IMR-90 (cell line): ENCODE results near the gene KRT73. TPM values are rescaled to one million over a fixed set of nuclear protein-coding genes. Genes with fewer than 3 reads are reported as not detected.

Experiments
- ATAC-seq: fragments of 200-7000 bp; cut with Tn5 transposase; 2 replicates; pipeline ENCODE4 v1.9.1; 2020; ENCODE audit warnings: low read depth, mild to moderate bottlenecking, moderate library complexity
- BruUV-seq: library from RNA; stranded (reverse); fragments of 400-500 nt; replicated peaks from 2 replicates; lab custom pipeline; 2021; lab: Mats Ljungman, UMichigan
- CTCF ChIA-PET: fragments of 300-600 bp; formaldehyde crosslinking; extraction: SDS; loops from one replicate; lab custom pipeline; 2021; ENCODE audit warnings: antibody characterized with exemption; lab: Yijun Ruan, JAX
- POLR2A ChIA-PET: fragments of 300-600 bp; sonication (Branson Sonifier 250); formaldehyde crosslinking; loops from one replicate; lab custom pipeline; 2022; ENCODE audit warnings: antibody characterized with exemption; ENCODE audit not compliant: unreplicated experiment; lab: Charles Lee
- DNase-seq: peaks from one replicate; pipeline ENCODE4 v3.0.0; 2013
- H2AFZ ChIP-seq: replicated peaks from 2 replicates; pipeline ENCODE3; 2013; ENCODE audit warnings: low read length, mild to moderate bottlenecking; ENCODE audit not compliant: poor library complexity
- H2AK5ac ChIP-seq: 2 replicates; pipeline ENCODE4 v1.6.1; 2013; ENCODE audit warnings: low read depth, low read length, inconsistent platforms
- H2AK9ac ChIP-seq: replicated peaks from 2 replicates; pipeline ENCODE3; 2013; ENCODE audit warnings: mild to moderate bottlenecking, low read depth, low read length, moderate library complexity; ENCODE audit not compliant: poor library complexity
- H2BK120ac ChIP-seq: 2 replicates; pipeline ENCODE4 v1.6.1; 2013; ENCODE audit warnings: low read depth, low read length, inconsistent platforms
- H2BK15ac ChIP-seq: 3 replicates; pipeline ENCODE4 v1.6.1; 2013; ENCODE audit warnings: low read depth, low read length, inconsistent platforms
- H2BK20ac ChIP-seq: 2 replicates; pipeline ENCODE4 v1.6.1; 2013; ENCODE audit warnings: low read depth, mild to moderate bottlenecking, inconsistent platforms, low read length, moderate library complexity
- H2BK5ac ChIP-seq: 2 replicates; pipeline ENCODE4 v1.6.1; 2013; ENCODE audit warnings: mild to moderate bottlenecking, low read depth, low read length, inconsistent platforms; ENCODE audit not compliant: poor library complexity, severe bottlenecking
- H3K14ac ChIP-seq: replicated peaks from 2 replicates; pipeline ENCODE4 v1.6.1; 2013; ENCODE audit warnings: low read depth, low read length, inconsistent platforms
- H3K18ac ChIP-seq: 2 replicates; pipeline ENCODE4 v1.6.1; 2013; ENCODE audit warnings: low read depth, low read length, control low read depth
- H3K23ac ChIP-seq: 2 replicates; pipeline ENCODE4 v1.6.1; 2013; ENCODE audit warnings: low read depth, low read length, inconsistent platforms
- H3K27ac ChIP-seq: 2 replicates; pipeline ENCODE4 v1.5.1; 2013; ENCODE audit warnings: mild to moderate bottlenecking, control low read depth, low read length; ENCODE audit not compliant: insufficient read depth
- H3K27me3 ChIP-seq: 2 replicates; pipeline ENCODE4 v1.6.1; 2013; ENCODE audit warnings: low read length; ENCODE audit not compliant: control insufficient read depth, insufficient read depth
- H3K36me3 ChIP-seq: 2 replicates; pipeline ENCODE4 v1.6.1; 2013; ENCODE audit warnings: low read length, mixed read lengths; ENCODE audit not compliant: control insufficient read depth, insufficient read depth
- H3K4ac ChIP-seq: 2 replicates; pipeline ENCODE4 v1.6.1; 2013; ENCODE audit warnings: low read depth, low read length, inconsistent platforms
- H3K4me1 ChIP-seq: 2 replicates; pipeline ENCODE4 v1.6.1; 2013; ENCODE audit warnings: low read length, mixed read lengths; ENCODE audit not compliant: control insufficient read depth, insufficient read depth
- H3K4me2 ChIP-seq: 2 replicates; pipeline ENCODE4 v1.6.1; 2013; ENCODE audit warnings: low read depth, mild to moderate bottlenecking, control low read depth, low read length, moderate library complexity
- H3K4me3 ChIP-seq: 2 replicates; pipeline ENCODE4 v1.5.1; 2013; ENCODE audit warnings: low read depth, mild to moderate bottlenecking, control low read depth, low read length, moderate library complexity; ENCODE audit not compliant: insufficient read depth
- H3K56ac ChIP-seq: 2 replicates; pipeline ENCODE4 v1.6.1; 2013; ENCODE audit warnings: low read length, inconsistent platforms; ENCODE audit not compliant: insufficient read depth; ENCODE audit errors: extremely low read depth
- H3K79me1 ChIP-seq, 2 experiments: 2 replicates each; pipeline ENCODE4 v1.6.1; 2013; ENCODE audit warnings: low read length in 2 of 2, inconsistent platforms in 1 of 2, low read depth in 1 of 2
- H3K9ac ChIP-seq: 2 replicates; pipeline ENCODE4 v1.6.1; 2013; ENCODE audit warnings: low read depth, low read length, control low read depth
- H3K9me1 ChIP-seq: 2 replicates; pipeline ENCODE4 v1.6.1; 2013; ENCODE audit warnings: low read length, inconsistent platforms; ENCODE audit not compliant: insufficient read depth
- H3K9me3 ChIP-seq: 2 replicates; pipeline ENCODE4 v1.6.1; 2013; ENCODE audit warnings: low read length; ENCODE audit not compliant: control insufficient read depth, insufficient read depth
- H4K20me1 ChIP-seq: 2 replicates; pipeline ENCODE4 v1.6.1; 2013; ENCODE audit warnings: low read length, inconsistent platforms; ENCODE audit not compliant: insufficient read depth
- H4K5ac ChIP-seq: 2 replicates; pipeline ENCODE4 v1.6.1; 2013; ENCODE audit warnings: mild to moderate bottlenecking, low read depth, low read length, control low read depth
- H4K8ac ChIP-seq, 2 experiments: 2 replicates each; pipeline ENCODE4 v1.6.1; 2013; ENCODE audit warnings: low read depth in 2 of 2, low read length in 2 of 2, control low read depth in 1 of 2, inconsistent platforms in 1 of 2
- H4K91ac ChIP-seq: 2 replicates; pipeline ENCODE4 v1.6.1; 2013; ENCODE audit warnings: low read depth, low read length, inconsistent platforms; ENCODE audit not compliant: insufficient read depth
- BHLHE40 ChIP-seq: fragments of 150-350 bp; IDR thresholded peaks from 2 replicates; pipeline ENCODE4 v1.6.1; 2016; ENCODE audit warnings: mild to moderate bottlenecking, low read depth, low read length
- NFE2L2 ChIP-seq: fragments of 150-350 bp; IDR thresholded peaks from 2 replicates; pipeline ENCODE4 v1.6.1; 2016; ENCODE audit warnings: low read depth, mild to moderate bottlenecking, low read length
- WGBS, 2 experiments: methylation state at CpG; one replicate each; pipeline versions ENCODE4 v1.1.5 to v1.1.7; 2013; ENCODE audit warnings: missing lambda C conversion rate in 2 of 2; ENCODE audit not compliant: insufficient read length in 1 of 2; ENCODE audit errors: extremely low coverage in 2 of 2; 5-methylcytosine and 5-hydroxymethylcytosine counted together
- dilution Hi-C: fragments of 300-500 bp; cut with HindIII; formaldehyde crosslinking; loops from one replicate; pipeline ENCODE4 v1.14.3; 2018; ENCODE audit warnings: low sequenced_read_pairs; ENCODE audit not compliant: unreplicated experiment
- in situ Hi-C: fragments of 300-500 bp; cut with MboI; formaldehyde crosslinking; loops from 3 replicates; pipeline ENCODE4 v1.14.3; 2019; ENCODE audit warnings: low sequenced_read_pairs, inconsistent platforms, mixed read lengths
- intact Hi-C: fragments of 100-400 bp; cut with micrococcal nuclease; formaldehyde crosslinking; loops from 2 replicates; pipeline ENCODE4 v1.10.0; 2022
- polyA plus RNA-seq, 3 experiments: library from polyadenylated mRNA; depleted of rRNA; stranded (reverse); fragments of >200 nt; gene quantifications; 2 replicates each; pipeline ENCODE4 v1.2.3, GENCODE V29; 2012; ENCODE audit warnings: low replicate concordance in 1 of 3
- total RNA-seq: library from RNA; depleted of rRNA; stranded (reverse); fragments of >200 nt; gene quantifications from 2 replicates; pipeline ENCODE4 v1.2.3, GENCODE V29; 2012

The KRT73 gene
- total and polyA plus RNA-seq, 2 of the 4 experiments (the other 2 are of a cell fraction), result not detected

- Histone ChIP-seq H3K4ac (no peak overlapping the region), H3K27me3 (peaks cover 37% of the 10 kb centered on the region), H4K5ac (no peak overlapping the region), H3K9me1 (no peaks in the 10 kb centered on the region), H2AK9ac (no peak overlapping the region), H4K20me1 (no peaks in the 10 kb centered on the region), H3K79me1 (no peaks in the 10 kb centered on the region), H3K4me1 (no peaks in the 10 kb centered on the region), H3K9me3 (no peaks in the 10 kb centered on the region), H2BK15ac (no peak overlapping the region), H4K8ac (no peak overlapping the region), H2BK20ac (no peak overlapping the region), H3K18ac (no peak overlapping the region), H2BK120ac (no peak overlapping the region), H3K4me2 (no peak overlapping the region), H2AFZ (no peak overlapping the region), H3K23ac (no peak overlapping the region), H3K14ac (no peak overlapping the region), H3K9ac (no peak overlapping the region), H3K36me3 (no peaks in the 10 kb centered on the region), H3K27ac (no peak overlapping the region), H2AK5ac (no peak overlapping the region), H3K4me3 (no peak overlapping the region), H2BK5ac (no peak overlapping the region), H3K56ac (no peak overlapping the region), H4K91ac (no peak overlapping the region)
- ChIA-PET CTCF (no interaction called here), POLR2A (no interaction called here)
- in situ Hi-C loops (no loop called here), intact Hi-C loops (no loop called here), dilution Hi-C loops (no loop called here)
- DNase-seq (no peak), ATAC-seq (no peak)
- WGBS, 2 experiments, result 78% methylated on average over 6 of the region's 12 CpGs; no CpG with 5 or more reads in 1 of the 2 experiments
- no TSS peak for BruUV-seq
- TF ChIP-seq BHLHE40, result no peak
- no peak for TF ChIP-seq NFE2L2
Measured at GRCh38 chr12:52646613-52647012, 28.3 kb upstream of the KRT73 start.
